Stimulated activated CD8-positive, alpha-beta memory T cell treated with anti-CD3 and anti-CD28 coated beads, Interleukin-4, amount 100 ng/mL, for 4 hours (primary cell): ENCODE results near the gene ZNF791.
"Not testable (repeated sequence)": the region's sequence is repeated elsewhere in the genome, so short reads cannot be mapped to it uniquely, and the experiment has no call there.

Experiments used
- DNase-seq, 2 donors: peaks; one replicate each; pipeline ENCODE4 v3.0.0-alpha.2; 2020; ENCODE audit warnings: low read depth in 2 of 2, low spot score in 1 of 2

Gene ZNF791

DNA sequence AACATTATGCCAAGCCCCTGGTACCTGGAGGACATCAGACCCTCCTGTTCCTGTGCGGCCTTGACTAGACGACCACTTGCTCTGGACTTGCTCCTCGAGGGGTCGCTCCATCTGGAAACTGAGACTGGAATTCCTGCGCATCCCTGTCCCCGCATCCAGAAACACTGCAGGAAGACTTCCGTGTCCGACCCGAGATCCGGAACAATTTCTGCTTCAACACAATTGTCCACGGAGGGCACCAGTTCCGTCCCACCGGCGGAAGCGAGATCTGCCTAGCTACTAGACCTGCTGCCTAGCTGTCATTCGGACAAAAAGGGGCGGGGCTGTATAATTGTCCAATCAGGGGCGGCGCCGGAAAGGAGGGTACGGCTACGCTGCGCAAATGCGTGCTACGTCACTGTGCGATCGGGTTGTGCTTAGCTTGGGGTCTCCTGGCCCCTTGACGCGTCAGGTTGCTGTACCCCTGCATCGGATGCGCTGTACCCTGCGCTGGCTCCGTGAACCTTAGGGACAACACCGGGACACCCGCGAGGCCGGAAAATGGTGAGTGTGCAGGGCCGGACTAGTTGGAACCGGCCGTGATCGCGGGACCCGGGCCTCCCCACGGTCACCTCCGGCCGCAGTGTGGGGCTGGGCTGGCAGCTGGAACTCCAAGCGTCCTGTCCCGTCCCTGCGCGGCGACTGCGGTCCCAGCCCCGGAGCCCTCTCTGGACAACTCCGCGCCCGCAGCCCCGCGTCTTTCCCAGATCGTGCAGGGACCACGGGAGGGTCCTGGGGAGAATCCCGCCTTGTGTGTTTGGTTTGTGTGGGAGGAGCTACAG lies at the start of gene ZNF791, which contains the start of gene ZNF490:
ZNF791 (plus strand) TSS at position 381 of the 821 bp plus-strand sequence; CDS start at position 541, 160 bp downstream.
ZNF490 (minus strand) TSS at position 274 of the 821 bp plus-strand sequence; CDS start at position 141, 133 bp downstream.
- peak; percentile 92 to 95 for DNase-seq

GRCh38 chr19:12564016-12564664 lies 46.6 kb upstream of the ZNF791 start:
- DNase-seq: peak; percentile 74 to 91

DNA sequence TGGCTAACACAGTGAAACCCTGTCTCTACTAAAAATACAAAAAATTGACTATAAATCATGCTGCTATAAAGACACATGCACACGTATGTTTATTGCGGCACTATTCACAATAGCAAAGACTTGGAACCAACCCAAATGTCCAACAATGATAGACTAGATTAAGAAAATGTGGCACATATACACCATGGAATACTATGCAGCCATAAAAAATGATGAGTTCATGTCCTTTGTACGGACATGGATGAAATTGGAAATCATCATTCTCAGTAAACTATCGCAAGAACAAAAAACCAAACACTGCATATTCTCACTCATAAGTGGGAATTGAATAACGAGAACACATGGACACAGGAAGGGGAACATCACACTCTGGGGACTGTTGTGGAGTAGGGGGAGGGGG lies 44.3 kb upstream of the ZNF791 start:
- DNase-seq: not testable (repeated sequence)

DNA sequence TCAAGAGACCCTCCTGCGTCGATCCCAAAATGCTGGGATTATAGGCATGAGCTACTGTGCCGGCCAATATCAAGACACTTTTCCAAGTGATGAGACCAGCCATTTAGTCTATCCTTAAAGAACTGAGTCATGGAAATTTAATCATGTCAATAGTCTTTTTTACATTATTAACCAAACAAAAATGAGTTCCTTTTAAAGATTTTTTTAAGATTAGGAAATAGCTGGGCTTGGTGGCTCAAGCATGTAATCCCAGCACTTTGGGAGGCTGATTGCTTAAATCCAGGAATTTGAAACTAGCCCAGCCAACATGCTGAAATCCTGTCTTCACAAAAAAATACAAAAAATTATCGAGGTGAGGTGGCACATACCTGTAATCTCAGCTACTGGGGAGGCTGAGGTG lies 42.8 kb upstream of the ZNF791 start:
- DNase-seq: no peak

DNA sequence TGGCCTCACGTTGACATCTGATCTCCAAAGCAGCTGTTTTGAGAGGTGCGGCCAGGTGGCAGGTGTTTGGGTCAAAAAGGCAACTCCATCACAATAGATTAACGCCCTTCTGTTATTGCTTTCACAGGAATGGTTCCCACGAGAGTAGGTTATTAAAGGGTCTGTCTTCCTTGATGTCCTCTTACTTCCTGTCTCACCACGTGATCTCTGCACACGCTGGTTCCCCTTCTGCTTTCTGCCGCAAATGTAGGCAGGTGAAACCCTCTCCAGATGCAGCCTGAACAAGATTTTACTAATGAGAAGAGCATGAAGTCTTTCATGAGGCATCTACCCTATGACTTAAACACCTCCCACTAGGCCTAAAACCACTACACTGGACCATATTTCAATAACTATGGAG lies 36.7 kb upstream of the ZNF791 start:
- DNase-seq: no peak

GRCh38 chr19:12578641-12579040 lies 32.1 kb upstream of the ZNF791 start:
- no peak for DNase-seq

DNA sequence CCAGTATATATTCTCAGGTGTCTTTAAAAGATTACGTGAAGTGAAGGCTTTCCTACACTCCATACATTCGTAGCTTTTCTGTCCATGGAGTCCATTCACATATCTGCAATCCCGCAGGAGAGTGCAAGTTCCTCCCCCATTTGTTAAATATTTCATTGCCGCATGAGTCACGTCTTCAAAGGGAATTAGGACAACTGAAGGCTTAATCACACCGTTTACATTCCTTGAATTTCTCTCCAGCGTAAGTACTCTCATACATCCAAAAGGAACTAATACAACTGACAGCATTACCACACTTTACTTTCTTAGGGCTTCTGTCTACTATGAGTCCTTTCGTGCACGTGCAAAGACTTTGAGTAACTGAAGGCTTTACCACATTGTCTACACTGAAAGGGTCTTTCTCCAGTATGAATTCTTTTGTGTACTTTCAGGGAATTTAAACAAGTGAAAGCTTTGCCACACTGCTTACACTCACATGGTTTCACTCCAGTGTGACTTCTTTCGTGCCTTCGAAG lies 30.5 kb upstream of the ZNF791 start:
- DNase-seq: no peak

DNA sequence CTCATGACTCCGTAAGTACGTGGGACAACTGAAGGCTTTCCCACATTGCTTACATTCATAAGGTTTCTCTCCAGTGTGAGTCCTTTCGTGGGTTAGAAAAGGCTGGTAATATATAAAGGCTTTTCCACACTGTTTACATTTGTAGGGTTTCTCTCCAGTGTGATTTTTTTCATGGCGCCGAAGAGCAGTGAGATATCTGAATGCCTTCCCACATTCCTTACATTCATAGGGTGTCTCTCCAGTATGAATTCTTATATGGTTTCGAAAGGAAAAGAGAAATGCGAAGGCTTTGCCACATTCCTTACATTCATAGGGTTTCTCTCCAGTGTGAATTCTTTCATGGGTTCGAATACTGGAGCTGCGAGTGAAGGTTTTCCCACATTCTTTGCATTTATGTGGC lies 29.6 kb upstream of the ZNF791 start:
- no peak for DNase-seq

DNA sequence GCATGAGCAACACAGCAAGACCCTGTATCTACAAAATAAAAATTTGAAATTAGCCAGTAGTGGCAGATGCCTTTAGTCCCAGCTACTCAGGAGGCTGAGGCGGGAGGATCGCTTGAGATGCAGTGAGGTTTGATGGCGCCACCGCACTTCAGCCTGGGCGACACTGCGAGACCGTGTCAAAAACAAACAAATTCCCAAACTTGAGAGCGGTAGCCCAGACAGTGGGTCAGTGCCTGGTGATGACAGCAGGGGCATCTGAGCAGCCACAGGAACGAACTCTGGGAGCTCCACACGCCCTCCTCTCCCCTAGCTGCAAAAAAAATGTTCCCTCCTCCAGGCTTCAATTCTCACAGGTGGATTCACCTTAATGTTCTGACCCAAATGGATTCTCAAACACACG lies 14.2 kb upstream of the ZNF791 start:
- no peak for DNase-seq

- DNase-seq: no peak
These were observed 13.7 kb upstream of the ZNF791 start for GRCh38 chr19:12596927-12597548.

- DNase-seq: no peak
These were observed 13.1 kb upstream of the ZNF791 start for GRCh38 chr19:12597594-12597993.

DNA sequence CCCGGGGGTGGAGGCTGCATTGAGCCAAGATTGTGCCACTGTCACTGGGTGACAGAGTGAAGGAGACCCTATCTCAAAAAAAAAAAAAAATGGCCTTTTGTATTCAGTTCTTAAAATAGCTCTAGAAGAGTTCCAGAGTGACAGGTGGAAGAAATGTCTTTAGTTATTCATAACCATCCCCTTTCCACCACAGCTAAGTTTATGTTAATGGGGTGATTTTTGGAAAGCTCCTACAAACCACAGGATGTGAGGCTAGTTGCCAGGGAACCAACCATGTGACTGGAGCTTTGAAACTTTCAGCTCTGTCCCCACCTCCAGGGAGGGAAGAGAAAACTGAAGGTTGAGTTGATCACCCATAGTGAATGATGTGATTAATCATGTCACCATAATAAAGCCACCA lies 7.0 kb upstream of the ZNF791 start:
- no peak for DNase-seq

DNA sequence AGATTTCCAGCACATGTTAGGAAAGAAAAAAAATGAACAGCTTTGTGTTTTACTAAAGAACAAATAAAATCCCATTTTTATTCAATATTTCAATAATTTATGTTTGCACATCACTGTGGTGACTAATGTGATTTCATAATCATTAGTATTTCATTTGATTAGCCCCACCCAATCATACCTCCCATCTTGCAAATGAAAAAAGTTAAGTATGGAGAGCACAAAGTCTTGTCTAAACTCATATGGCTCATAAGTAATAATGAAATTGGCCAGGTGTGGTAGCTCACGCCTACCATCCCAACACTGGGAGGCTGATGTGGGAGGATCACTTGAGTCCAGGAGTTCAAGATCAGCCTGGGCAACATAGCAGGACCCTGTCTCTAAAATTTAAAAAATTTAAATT lies 3.9 kb upstream of the ZNF791 start:
- DNase-seq: no peak

GRCh38 chr19:12607631-12608030 lies 3.1 kb upstream of the ZNF791 start:
- DNase-seq: no peak

GRCh38 chr19:12611361-12611699 lies 610 bp downstream of the ZNF791 start:
- DNase-seq: no peak

DNA sequence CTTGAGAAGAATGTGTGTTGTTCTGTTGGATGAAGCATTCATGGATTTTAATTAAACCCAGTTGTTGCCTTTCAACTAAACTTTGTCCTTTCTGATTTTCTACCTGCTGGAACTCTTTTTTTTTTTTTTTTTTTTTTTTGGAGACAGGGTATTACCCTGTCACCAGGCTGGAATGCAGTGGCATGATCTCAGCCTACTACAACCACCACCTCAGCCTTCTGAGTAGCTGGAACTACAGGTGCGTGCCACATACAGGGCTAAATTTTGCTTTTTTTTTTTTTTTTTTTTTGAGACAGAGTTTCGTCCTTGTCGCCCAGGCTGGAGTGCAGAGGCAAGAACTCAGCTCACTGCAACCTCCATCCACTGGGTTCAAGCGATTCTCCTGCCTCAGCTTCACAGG lies 6.9 kb downstream of the ZNF791 start:
- no peak for DNase-seq

GRCh38 chr19:12621253-12622024 lies 10.7 kb downstream of the ZNF791 start:
- not testable (repeated sequence) for DNase-seq

DNA sequence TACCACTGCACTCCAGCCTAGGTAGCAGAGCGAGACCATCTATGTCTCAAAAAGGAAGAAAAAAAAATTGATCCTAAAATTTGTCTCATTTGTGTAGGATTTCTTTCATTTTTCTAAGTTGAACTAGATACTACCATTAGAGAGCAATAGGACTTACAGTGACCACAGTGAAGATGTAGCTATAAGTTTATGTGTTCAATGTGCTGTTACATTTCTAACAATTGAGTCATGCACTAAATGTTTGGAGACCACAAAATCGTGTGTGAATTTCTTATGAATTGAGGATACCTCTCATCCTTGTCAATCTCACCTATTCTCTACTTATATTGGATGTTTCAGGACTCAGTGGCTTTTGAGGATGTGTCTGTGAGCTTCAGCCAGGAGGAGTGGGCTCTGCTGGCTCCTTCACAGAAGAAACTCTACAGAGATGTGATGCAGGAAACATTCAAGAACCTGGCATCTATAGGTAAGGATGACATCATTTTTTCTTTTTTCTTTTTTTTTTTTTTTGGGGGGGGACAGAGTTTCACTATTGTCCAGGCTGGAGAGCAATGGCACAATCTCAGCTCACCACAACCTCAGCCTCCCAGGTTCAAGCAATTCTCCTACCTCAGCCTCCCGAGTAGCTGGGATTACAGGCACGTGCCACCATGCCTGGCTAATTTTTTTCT lies 12.8 kb downstream of the ZNF791 start:
- no peak for DNase-seq

- no peak for DNase-seq
These were observed 16.2 kb downstream of the ZNF791 start for GRCh38 chr19:12626958-12627357.
